Astrocyte (in vitro differentiated cells and primary cell): ENCODE results near the gene CD3G. TPM values are rescaled to one million over a fixed set of nuclear protein-coding genes. Genes with fewer than 3 reads are reported as not detected.
A peak's percentile ranks its signal among the peaks of the same experiment; 100 is the strongest.

Experiments used
- DNase-seq: peaks from one replicate; pipeline ENCODE4 v3.0.0-alpha.2; 2010; ENCODE audit warnings: low read depth
- FAIRE-seq: peaks from 2 replicates; lab custom pipeline; 2011; peaks lifted over from hg19 to GRCh38; lab: Jason Lieb, UNC
- H2AFZ ChIP-seq: 2 replicates; pipeline ENCODE4 v1.6.0; 2012; ENCODE audit warnings: low read depth, low read length, inconsistent platforms
- H3K27ac ChIP-seq: 2 replicates; pipeline ENCODE4 v1.5.1; 2011; ENCODE audit warnings: low read depth, low read length, inconsistent platforms
- H3K27me3 ChIP-seq: 2 replicates; pipeline ENCODE4 v1.6.0; 2011; ENCODE audit warnings: low read length, inconsistent platforms; ENCODE audit not compliant: insufficient read depth
- H3K36me3 ChIP-seq: 2 replicates; pipeline ENCODE4 v1.5.1; 2011; ENCODE audit warnings: low read length, inconsistent platforms; ENCODE audit not compliant: insufficient read depth
- H3K4me1 ChIP-seq: 2 replicates; pipeline ENCODE4 v1.5.1; 2011; ENCODE audit warnings: low read length, inconsistent platforms; ENCODE audit not compliant: insufficient read depth
- H3K4me2 ChIP-seq: 2 replicates; pipeline ENCODE4 v1.6.0; 2012; ENCODE audit warnings: low read length, inconsistent platforms
- H3K4me3 ChIP-seq: 2 replicates; pipeline ENCODE4 v1.5.1; 2011; ENCODE audit warnings: low read depth, mild to moderate bottlenecking, low read length, inconsistent platforms; ENCODE audit not compliant: insufficient read depth
- H3K79me2 ChIP-seq: 2 replicates; pipeline ENCODE4 v1.6.0; 2012; ENCODE audit warnings: mild to moderate bottlenecking, low read length, inconsistent platforms; ENCODE audit not compliant: insufficient read depth
- H3K9ac ChIP-seq: 2 replicates; pipeline ENCODE4 v1.6.0; 2012; ENCODE audit warnings: mild to moderate bottlenecking, low read length, inconsistent platforms
- H3K9me3 ChIP-seq: 2 replicates; pipeline ENCODE4 v1.5.1; 2012; ENCODE audit warnings: low read depth, mild to moderate bottlenecking, low read length, inconsistent platforms; ENCODE audit not compliant: insufficient read depth
- H4K20me1 ChIP-seq: 2 replicates; pipeline ENCODE4 v1.6.0; 2012; ENCODE audit warnings: low read length, inconsistent platforms; ENCODE audit not compliant: insufficient read depth
- H3K27ac Mint-ChIP-seq: one replicate; pipeline ENCODE4 v1.8.0; 2021; ENCODE audit warnings: mild to moderate bottlenecking, mixed read lengths; ENCODE audit not compliant: unreplicated experiment
- H3K27me3 Mint-ChIP-seq: one replicate; pipeline ENCODE4 v1.8.0; 2021; ENCODE audit warnings: low read depth, mixed read lengths; ENCODE audit not compliant: unreplicated experiment
- H3K36me3 Mint-ChIP-seq: one replicate; pipeline ENCODE4 v1.8.0; 2021; ENCODE audit warnings: low read depth, mixed read lengths; ENCODE audit not compliant: unreplicated experiment
- H3K4me1 Mint-ChIP-seq: one replicate; pipeline ENCODE4 v1.8.0; 2021; ENCODE audit warnings: low read depth, mixed read lengths; ENCODE audit not compliant: unreplicated experiment
- H3K4me3 Mint-ChIP-seq: one replicate; pipeline ENCODE4 v1.8.0; 2021; ENCODE audit warnings: mild to moderate bottlenecking, moderate library complexity, mixed read lengths; ENCODE audit not compliant: unreplicated experiment
- H3K9me3 Mint-ChIP-seq: one replicate; pipeline ENCODE4 v1.8.0; 2021; ENCODE audit warnings: mild to moderate bottlenecking, mixed read lengths; ENCODE audit not compliant: unreplicated experiment
- CTCF ChIP-seq: IDR thresholded peaks from 2 replicates; pipeline ENCODE4 v1.5.1; 2011; ENCODE audit warnings: low read depth, mild to moderate bottlenecking, inconsistent platforms, low read length, moderate library complexity; ENCODE audit not compliant: insufficient read depth
- EZH2 ChIP-seq: IDR thresholded peaks from 2 replicates; pipeline ENCODE4 v1.6.1; 2012; ENCODE audit warnings: mild to moderate bottlenecking, low read length, inconsistent platforms; ENCODE audit not compliant: insufficient read depth
- total RNA-seq: library from RNA; stranded (reverse); gene quantifications from 2 replicates; pipeline ENCODE4 v1.2.1, GENCODE V29; 2021

CD3G gene
- total RNA-seq, 1 donor from 2014 or later = not detected

- Histone ChIP-seq H3K4me1 (peaks cover 3% of the 10 kb centered on the region), H3K27me3 (no peaks in the 10 kb centered on the region), H3K9me3 (no peaks in the 10 kb centered on the region), H3K9ac (no peak overlapping the region), H3K4me2 (no peak overlapping the region), H2AFZ (no peak overlapping the region), H3K27ac (no peak overlapping the region), H3K36me3 (no peaks in the 10 kb centered on the region), H3K79me2 (peaks cover 36% of the 10 kb centered on the region), H3K4me3 (no peak overlapping the region), H4K20me1 (peaks cover 13% of the 10 kb centered on the region)
- Mint-ChIP-seq H3K4me1 (peaks cover 9% of the 10 kb centered on the region), H3K4me3 (no peak overlapping the region), H3K27me3 (peaks cover 8% of the 10 kb centered on the region), H3K36me3 (no peaks in the 10 kb centered on the region), H3K9me3 (no peaks in the 10 kb centered on the region), H3K27ac (no peak overlapping the region)
- FAIRE-seq (no peak), DNase-seq (no peak)
- TF ChIP-seq EZH2 (no peak), CTCF (no peak)
Measured at GRCh38 chr11:118358071-118358470, 13.9 kb downstream of the CD3G start.

- Histone ChIP-seq H2AFZ (peak within 1 kb of the TSS; percentile 99), H3K27ac (peak within 1 kb of the TSS; percentile 66), H3K4me1 (peaks cover 3% of the 10 kb centered on the region), H4K20me1 (peaks cover 20% of the 10 kb centered on the region), H3K4me3 (peak within 1 kb of the TSS; percentile 100), H3K79me2 (peaks cover 49% of the 10 kb centered on the region), H3K27me3 (no peaks in the 10 kb centered on the region), H3K36me3 (peaks cover 2% of the 10 kb centered on the region), H3K4me2 (peak within 1 kb of the TSS; percentile 89), H3K9me3 (no peaks in the 10 kb centered on the region), H3K9ac (peak within 1 kb of the TSS; percentile 97)
- Mint-ChIP-seq H3K36me3 (no peaks in the 10 kb centered on the region), H3K4me1 (peaks cover 9% of the 10 kb centered on the region), H3K4me3 (peak within 1 kb of the TSS; percentile 96), H3K27ac (peak within 1 kb of the TSS; percentile 63), H3K9me3 (no peaks in the 10 kb centered on the region), H3K27me3 (peaks cover 8% of the 10 kb centered on the region)
- peak; percentile 85 for DNase-seq
- TF ChIP-seq EZH2 (no peak), CTCF (no peak)
- peak; percentile 26 for FAIRE-seq
Measured at GRCh38 chr11:118359295-118359958, 15.3 kb downstream of the CD3G start, which contains the start of gene UBE4A. Gene UBE4A, plus strand, starts transcription at chr11:118359600. Its CDS starts 5,481 bp downstream, at chr11:118365081.
